ENCODE data around the gene RBM8A. TPM values are rescaled to one million over a fixed set of nuclear protein-coding genes. Genes with fewer than 3 reads are reported as not detected.
A peak's percentile ranks its signal among the peaks of the same experiment; 100 is the strongest.

RBM8A gene
- total and polyA plus RNA-seq, 9 of the 15 experiments (the other 6 are each of a cell fraction or from before 2014, with no cell fraction given) = 215 to 1,035 (median 291) TPM

DNA sequence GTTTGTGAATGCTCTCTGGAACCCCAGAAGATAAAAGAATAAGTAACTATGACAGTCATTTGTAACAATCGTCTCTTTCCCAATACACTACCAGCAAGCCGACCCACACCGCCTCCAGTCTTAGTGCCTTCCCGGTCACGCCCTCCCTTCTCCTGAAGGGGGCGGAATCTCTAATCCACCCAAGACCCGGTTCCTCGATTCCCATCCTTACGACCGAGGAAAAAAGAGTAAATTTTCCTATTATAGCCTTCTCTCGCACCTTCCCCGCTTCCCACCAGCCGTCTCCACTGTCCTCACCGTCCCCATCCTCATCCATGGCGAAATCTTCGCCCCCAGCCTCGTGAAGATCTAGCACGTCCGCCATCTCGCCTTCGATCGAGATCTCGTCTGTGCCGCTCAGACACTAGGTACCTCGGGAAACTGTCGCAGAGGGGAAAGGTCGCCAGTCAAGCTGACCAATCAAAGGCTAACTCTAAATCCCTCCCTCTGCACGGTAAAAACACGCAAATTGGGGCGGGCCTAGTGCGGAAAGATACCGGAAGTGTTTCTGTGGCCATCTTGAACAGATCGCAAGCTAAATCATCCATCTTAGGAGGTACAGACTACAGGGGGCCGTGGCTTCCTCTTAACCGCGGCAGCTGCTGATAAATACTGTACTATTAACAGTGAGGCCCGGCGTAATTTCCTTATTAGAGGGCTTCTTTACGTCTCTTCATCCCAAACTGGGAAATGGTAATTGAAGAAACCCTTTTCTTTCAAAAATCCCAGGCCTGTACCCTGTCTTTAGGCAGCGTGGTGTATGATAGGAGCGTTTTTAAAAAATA is at the start of gene RBM8A (continued):
- 0 out of 2 replicates have a peak, but pooled peaks have one; percentile 31 for TF ChIP-seq RAD51 (IDR thresholded peaks at IDR 0.05; ENCODE audit: borderline replicate concordance, low read depth)
- peak; percentile 94 for TF ChIP-seq BRD4 (IDR thresholded peaks at IDR 0.05)
- peak in 1 of 2 experiments; percentile 24; a peak in 1 of 4 replicates for TF ChIP-seq SIN3A (IDR thresholded peaks at IDR 0.05; ENCODE audit: borderline replicate concordance in 2 of 2, control insufficient read depth in 1 of 2, low read depth in 2 of 2, low read length in 2 of 2)
- TF ChIP-seq HDAC1 (IDR thresholded peaks at IDR 0.05) = peak in 1 of 2 experiments; percentile 98; a peak in 2 of 4 replicates
- peak; percentile 49 to 78 (median 49) for TF ChIP-seq CTCF (IDR thresholded peaks at IDR 0.05 in 2 of 3, conservative IDR thresholded peaks at IDR 0.05 in 1 of 3; ENCODE audit: insufficient read depth in 2 of 3, low read depth in 1 of 3, low read length in 3 of 3)
- no peak for TF ChIP-seq ZNF232 (CRISPR knock-in tag; IDR thresholded peaks at IDR 0.05)
- peak; percentile 55 for TF ChIP-seq MEIS2 (IDR thresholded peaks at IDR 0.05; ENCODE audit: partially characterized antibody)
- no peak for TF ChIP-seq PBX2 (CRISPR knock-in tag; IDR thresholded peaks at IDR 0.05; ENCODE audit: low read depth)
- TF ChIP-seq PBX2 (tag; conservative IDR thresholded peaks at IDR 0.05; ENCODE audit: low read depth) = peak; percentile 37; the same call in 1 of the 2 replicates
- peak; percentile 90 for TF ChIP-seq BRD9 (IDR thresholded peaks at IDR 0.05; ENCODE audit: low read depth, partially characterized antibody)
- no peak for TF ChIP-seq ETS2 (tag; IDR thresholded peaks at IDR 0.05; ENCODE audit: borderline replicate concordance, poor library complexity, severe bottlenecking)
- peak; percentile 29; the same call in 1 of the 2 replicates for TF ChIP-seq FOXP1 (CRISPR knock-in tag; IDR thresholded peaks at IDR 0.05)
- TF ChIP-seq, protein P1, sequence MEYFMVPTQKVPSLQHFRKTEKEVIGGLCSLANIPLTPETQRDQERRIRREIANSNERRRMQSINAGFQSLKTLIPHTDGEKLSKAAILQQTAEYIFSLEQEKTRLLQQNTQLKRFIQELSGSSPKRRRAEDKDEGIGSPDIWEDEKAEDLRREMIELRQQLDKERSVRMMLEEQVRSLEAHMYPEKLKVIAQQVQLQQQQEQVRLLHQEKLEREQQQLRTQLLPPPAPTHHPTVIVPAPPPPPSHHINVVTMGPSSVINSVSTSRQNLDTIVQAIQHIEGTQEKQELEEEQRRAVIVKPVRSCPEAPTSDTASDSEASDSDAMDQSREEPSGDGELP (CRISPR knock-in tag; IDR thresholded peaks at IDR 0.05; ENCODE audit: borderline replicate concordance) = peak; percentile 82
- TF ChIP-seq ATF1 (CRISPR knock-in tag; IDR thresholded peaks at IDR 0.05) = no peak
- peak; percentile 97 for TF ChIP-seq ATF1 (tag; IDR thresholded peaks at IDR 0.05)
- TF ChIP-seq FOXK1 (CRISPR knock-in tag; IDR thresholded peaks at IDR 0.05; ENCODE audit: borderline replicate concordance) = no peak
- TF ChIP-seq, protein P2, sequence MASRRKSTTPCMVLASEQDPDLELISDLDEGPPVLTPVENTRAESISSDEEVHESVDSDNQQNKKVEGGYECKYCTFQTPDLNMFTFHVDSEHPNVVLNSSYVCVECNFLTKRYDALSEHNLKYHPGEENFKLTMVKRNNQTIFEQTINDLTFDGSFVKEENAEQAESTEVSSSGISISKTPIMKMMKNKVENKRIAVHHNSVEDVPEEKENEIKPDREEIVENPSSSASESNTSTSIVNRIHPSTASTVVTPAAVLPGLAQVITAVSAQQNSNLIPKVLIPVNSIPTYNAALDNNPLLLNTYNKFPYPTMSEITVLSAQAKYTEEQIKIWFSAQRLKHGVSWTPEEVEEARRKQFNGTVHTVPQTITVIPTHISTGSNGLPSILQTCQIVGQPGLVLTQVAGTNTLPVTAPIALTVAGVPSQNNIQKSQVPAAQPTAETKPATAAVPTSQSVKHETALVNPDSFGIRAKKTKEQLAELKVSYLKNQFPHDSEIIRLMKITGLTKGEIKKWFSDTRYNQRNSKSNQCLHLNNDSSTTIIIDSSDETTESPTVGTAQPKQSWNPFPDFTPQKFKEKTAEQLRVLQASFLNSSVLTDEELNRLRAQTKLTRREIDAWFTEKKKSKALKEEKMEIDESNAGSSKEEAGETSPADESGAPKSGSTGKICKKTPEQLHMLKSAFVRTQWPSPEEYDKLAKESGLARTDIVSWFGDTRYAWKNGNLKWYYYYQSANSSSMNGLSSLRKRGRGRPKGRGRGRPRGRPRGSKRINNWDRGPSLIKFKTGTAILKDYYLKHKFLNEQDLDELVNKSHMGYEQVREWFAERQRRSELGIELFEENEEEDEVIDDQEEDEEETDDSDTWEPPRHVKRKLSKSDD (conservative IDR thresholded peaks at IDR 0.05; ENCODE audit: low read length) = 0 out of 2 replicates have a peak, but pooled peaks have one; percentile 41

Data from K562 (cell line).